ENCODE results near the gene OR7E24. TPM values are rescaled to one million over a fixed set of nuclear protein-coding genes. Genes with fewer than 3 reads are reported as not detected.
A peak's percentile ranks its signal among the peaks of the same experiment; 100 is the strongest.
"Not testable (repeated sequence)": the region's sequence is repeated elsewhere in the genome, so short reads cannot be mapped to it uniquely, and the experiment has no call there.

The OR7E24 gene
- total RNA-seq, result not detected

DNA sequence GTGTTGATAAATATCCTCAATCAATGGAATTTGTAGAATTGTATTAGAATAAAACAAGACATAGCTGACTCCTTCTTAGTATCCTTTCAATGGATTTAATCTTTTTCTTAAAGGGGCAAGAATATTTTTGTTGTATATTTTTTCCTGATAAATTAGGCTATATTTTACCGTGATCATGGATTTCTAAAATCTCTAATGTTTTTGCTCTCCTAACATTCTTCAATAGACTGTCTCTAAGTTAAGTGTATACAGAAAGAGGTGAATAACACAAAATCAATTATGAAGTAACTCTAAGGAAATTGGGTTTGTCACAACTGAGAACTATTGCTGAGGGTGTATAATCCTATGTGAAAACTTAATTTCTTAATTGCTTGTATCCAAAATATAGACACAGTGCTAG lies at the start of gene OR7E24:
TSS of gene OR7E24 (plus strand) at position 301 of the 400 bp plus-strand sequence. CDS start 114 bp downstream, outside the sequence.
- POLR2A ChIA-PET, result no interaction called here
- peaks cover 24% of the 10 kb centered on the region for H3K9me3 Mint-ChIP-seq
- CTCF ChIA-PET, result no interaction called here
- no peaks in the 10 kb centered on the region for H3K27me3 Mint-ChIP-seq
- H3K36me3 Mint-ChIP-seq (ENCODE audit: low read depth), result peaks cover 2% of the 10 kb centered on the region
- H3K4me3 Mint-ChIP-seq, result no peak within 1 kb of the TSS
- no peak within 1 kb of the TSS for H3K27ac Mint-ChIP-seq
- no peaks in the 10 kb centered on the region for H3K4me1 Mint-ChIP-seq
- no peak for DNase-seq

DNA sequence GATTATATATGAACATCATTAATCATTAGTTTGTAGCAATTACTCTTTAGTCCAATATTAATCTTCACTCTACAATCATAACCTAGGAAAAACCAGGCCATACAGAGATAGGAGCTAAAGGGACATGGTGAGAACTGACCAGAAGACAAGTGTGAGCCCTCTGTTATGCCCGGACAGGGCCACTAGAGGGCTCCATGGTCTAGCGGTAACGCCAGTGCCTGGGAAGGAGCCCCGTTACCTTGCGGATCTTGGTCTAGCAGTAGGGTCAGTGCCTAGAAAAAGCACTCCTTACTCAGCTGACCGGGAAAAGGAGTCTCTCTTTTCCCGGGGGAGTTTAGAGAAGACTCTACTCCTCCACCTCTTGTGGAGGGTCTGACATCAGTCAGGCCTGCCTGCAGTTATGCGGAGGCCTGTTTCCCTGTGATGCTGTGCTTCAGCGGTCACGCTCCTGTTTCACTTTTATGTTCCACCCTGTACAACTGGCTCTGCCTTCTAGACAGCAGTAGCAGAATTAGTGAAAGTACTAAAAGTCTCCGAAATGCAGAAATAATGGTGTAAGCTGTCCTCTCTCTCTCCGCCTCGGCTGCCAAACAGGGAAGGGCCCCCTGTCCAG lies 45.1 kb upstream of the OR7E24 start:
- Mint-ChIP-seq H3K4me3 (peak overlapping the region; percentile 34), H3K27ac (no peak overlapping the region), H3K27me3 (peaks cover 5% of the 10 kb centered on the region), H3K36me3 (ENCODE audit: low read depth) (no peaks in the 10 kb centered on the region), H3K9me3 (no peaks in the 10 kb centered on the region), H3K4me1 (peaks cover 6% of the 10 kb centered on the region)
- DNase-seq, result peak; percentile 68
- POLR2A ChIA-PET, result no interaction called here
- CTCF ChIA-PET, result interaction anchor here (1.0 kb wide), 2 partner anchors 10 to 229 kb away, joined by 3 to 4 read pairs; partner anchors contain the start of gene ZNF266

DNA sequence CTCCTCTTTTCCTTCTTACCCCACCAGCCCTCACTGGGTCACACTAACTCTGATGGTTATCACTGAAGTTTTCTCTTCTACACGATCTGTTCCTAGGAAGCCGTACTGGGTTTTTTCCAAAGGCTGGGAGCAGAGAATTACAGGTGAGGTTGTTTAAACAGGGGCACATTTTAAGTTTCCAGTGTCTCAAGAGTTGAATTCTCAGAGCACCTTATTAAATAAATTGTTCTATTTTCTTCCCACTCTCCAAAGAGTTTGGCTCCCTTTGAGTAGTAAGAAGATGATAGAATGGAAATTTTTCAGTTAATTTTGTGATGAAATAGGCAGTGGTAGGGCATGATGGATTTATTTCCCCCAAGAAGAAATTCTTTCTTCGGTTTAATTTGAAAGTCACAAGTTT lies 31.2 kb upstream of the OR7E24 start, which contains the start of gene OR7D4:
TSS of gene OR7D4 (minus strand) at position 101 of the 400 bp plus-strand sequence. CDS start 4,752 bp downstream, outside the sequence.
- ChIA-PET CTCF (no interaction called here), POLR2A (no interaction called here)
- DNase-seq, result no peak
- H3K36me3 Mint-ChIP-seq (ENCODE audit: low read depth), result no peaks in the 10 kb centered on the region
- H3K27me3 Mint-ChIP-seq, result no peaks in the 10 kb centered on the region
- no peaks in the 10 kb centered on the region for H3K4me1 Mint-ChIP-seq
- no peak within 1 kb of the TSS for H3K4me3 Mint-ChIP-seq
- peaks cover 10% of the 10 kb centered on the region for H3K9me3 Mint-ChIP-seq
- no peak within 1 kb of the TSS for H3K27ac Mint-ChIP-seq

DNA sequence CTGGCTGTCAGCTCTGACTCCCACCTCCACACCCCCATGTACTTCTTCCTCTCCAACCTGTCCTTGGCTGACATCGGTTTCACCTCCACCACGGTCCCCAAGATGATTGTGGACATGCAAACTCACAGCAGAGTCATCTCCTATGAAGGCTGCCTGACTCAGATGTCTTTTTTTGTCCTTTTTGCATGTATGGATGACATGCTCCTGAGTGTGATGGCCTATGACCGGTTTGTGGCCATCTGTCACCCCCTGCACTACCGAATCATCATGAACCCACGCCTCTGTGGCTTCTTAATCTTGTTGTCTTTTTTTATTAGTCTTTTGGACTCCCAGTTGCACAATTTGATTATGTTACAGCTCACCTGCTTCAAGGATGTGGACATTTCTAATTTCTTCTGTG lies 506 bp downstream of the OR7E24 start:
- no peak overlapping the region for H3K27ac Mint-ChIP-seq
- POLR2A ChIA-PET, result no interaction called here
- CTCF ChIA-PET, result no interaction called here

DNA sequence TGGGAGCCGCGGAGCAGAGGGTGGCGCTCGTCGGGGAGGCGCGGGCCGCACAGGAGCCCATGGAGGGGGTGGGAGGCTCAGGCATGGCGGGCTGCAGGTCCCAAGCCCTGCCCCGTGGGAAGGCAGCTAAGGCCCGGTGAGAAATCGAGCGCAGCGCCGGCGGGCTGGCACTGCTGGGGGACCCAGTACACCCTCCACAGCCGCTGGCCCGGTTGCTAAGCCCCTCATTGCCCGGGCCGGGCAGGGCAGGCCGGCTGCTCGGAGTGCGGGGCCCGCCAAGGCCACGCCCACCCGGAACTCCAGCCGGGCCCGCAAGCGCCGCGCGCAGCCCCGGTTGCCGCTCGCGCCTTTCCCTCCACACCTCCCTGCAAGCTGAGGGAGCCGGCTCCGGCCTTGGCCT lies 32.8 kb downstream of the OR7E24 start:
- POLR2A ChIA-PET; H3K4me3 Mint-ChIP-seq; CTCF ChIA-PET; H3K27me3 Mint-ChIP-seq; H3K27ac Mint-ChIP-seq; H3K4me1 Mint-ChIP-seq; H3K36me3 Mint-ChIP-seq (ENCODE audit: low read depth); DNase-seq: not testable (repeated sequence)
- peaks cover 47% of the 10 kb centered on the region for H3K9me3 Mint-ChIP-seq

More for the DNA sequence above, 506 bp downstream of the OR7E24 start:
- Mint-ChIP-seq H3K4me1 (no peaks in the 10 kb centered on the region), H3K9me3 (peaks cover 25% of the 10 kb centered on the region), H3K27me3 (no peaks in the 10 kb centered on the region), H3K4me3 (no peak overlapping the region), H3K36me3 (ENCODE audit: low read depth) (peaks cover 2% of the 10 kb centered on the region)
- no peak for DNase-seq

DNA sequence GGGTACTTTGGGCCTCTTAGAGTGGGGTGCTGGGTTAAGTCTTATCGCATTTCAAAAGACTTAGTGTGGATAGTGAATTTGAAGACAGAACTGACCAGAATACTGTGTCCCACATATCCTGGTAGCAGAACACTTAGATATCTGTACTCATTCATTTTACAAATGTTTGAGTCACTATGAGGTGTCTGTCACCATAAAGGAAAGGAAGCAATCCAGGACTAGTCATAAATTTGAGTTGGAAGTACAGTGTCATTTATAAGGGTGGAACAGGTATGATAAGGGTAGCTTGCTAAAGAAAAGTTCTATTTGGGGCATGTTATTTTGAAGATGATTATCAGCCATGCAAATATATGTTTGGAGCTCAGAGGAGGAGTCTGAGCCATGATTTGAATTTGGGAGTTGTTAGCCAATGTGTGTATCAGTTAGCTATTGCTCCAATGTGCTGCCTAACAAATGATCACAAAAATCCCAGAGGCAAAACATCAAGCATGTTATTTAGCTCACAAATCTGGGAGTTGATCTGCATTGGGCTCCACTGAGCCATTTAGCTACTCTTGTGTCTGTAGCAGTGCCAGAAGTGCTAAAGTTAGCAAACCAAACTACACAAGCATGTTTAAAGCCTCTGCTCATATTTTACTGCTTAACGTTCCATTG lies 38.6 kb downstream of the OR7E24 start:
- no peak overlapping the region for H3K4me3 Mint-ChIP-seq
- ChIA-PET CTCF (no interaction called here), POLR2A (no interaction called here)
- H3K27ac Mint-ChIP-seq, result no peak overlapping the region
- no peaks in the 10 kb centered on the region for H3K27me3 Mint-ChIP-seq
- H3K4me1 Mint-ChIP-seq, result no peaks in the 10 kb centered on the region
- peaks cover 28% of the 10 kb centered on the region for H3K36me3 Mint-ChIP-seq (ENCODE audit: low read depth)
- H3K9me3 Mint-ChIP-seq, result peaks cover 47% of the 10 kb centered on the region
- DNase-seq, result no peak

DNA sequence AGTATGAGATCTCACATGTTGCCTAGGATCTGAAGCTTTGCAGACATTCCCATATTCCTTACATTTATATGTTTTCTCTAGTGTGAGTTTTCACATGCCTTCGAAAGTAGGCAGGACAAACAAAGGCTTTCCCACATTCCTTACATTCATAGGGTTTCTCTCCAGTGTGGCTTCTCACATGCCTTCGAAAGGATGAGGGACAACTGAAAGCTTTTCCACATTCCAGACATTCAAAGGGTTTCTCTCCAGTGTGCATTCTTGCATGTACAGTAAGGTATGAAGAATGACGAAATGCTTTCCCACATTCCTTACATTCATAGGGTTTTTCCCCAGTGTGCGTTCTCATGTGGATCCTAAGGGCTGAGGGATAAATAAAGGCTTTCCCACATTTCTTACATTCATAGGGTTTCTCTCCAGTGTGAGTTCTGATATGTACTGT lies 44.7 kb downstream of the OR7E24 start:
- peaks cover 79% of the 10 kb centered on the region for H3K36me3 Mint-ChIP-seq (ENCODE audit: low read depth)
- ChIA-PET CTCF (no interaction called here), POLR2A (no interaction called here)
- no peaks in the 10 kb centered on the region for H3K4me1 Mint-ChIP-seq
- no peak for DNase-seq
- no peak overlapping the region for H3K27ac Mint-ChIP-seq
- peaks cover 64% of the 10 kb centered on the region for H3K9me3 Mint-ChIP-seq
- no peak overlapping the region for H3K4me3 Mint-ChIP-seq
- H3K27me3 Mint-ChIP-seq, result no peaks in the 10 kb centered on the region

DNA sequence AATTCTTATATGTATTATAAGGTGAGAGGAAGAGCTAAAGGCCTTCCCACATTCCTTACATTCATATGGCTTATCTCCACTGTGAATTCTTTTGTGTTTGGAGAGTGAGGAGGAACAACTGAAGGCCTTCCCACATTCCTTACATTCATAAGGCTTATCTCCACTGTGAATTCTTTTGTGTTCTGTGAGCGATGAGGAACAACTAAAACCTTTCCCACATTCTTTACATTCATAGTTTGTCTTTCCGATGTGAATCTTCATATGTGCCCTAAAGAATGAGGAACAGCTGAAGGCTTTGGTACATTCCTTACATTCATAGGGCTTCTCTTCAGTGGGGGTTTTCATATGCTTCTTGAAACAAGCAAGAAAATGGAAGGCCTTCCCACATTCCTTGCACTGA lies 45.6 kb downstream of the OR7E24 start:
- Mint-ChIP-seq H3K4me1 (no peaks in the 10 kb centered on the region), H3K27ac (no peak overlapping the region), H3K27me3 (no peaks in the 10 kb centered on the region), H3K9me3 (peaks cover 69% of the 10 kb centered on the region), H3K4me3 (no peak overlapping the region), H3K36me3 (ENCODE audit: low read depth) (peaks cover 86% of the 10 kb centered on the region)
- CTCF ChIA-PET, result no interaction called here
- POLR2A ChIA-PET, result no interaction called here
- DNase-seq, result no peak

Other genes starting within 250 kb of the OR7E24 start
- not detected for gene MUC16, start 240.5 kb upstream of the OR7E24 start, total RNA-seq
- gene OR1M1, start 163.9 kb upstream of the OR7E24 start, total RNA-seq, result not detected
- gene OR7G2, start 143.5 kb upstream of the OR7E24 start, total RNA-seq, result not detected
- gene OR7G1, start 135.2 kb upstream of the OR7E24 start, total RNA-seq, result not detected
- not detected for gene OR7G3, start 124.0 kb upstream of the OR7E24 start, total RNA-seq
- gene ZNF317, start 110.5 kb upstream of the OR7E24 start, total RNA-seq, result 10 to 100 TPM; 40.2 to 42.0 TPM
- not detected for gene OR7D2, start 72.0 kb upstream of the OR7E24 start, total RNA-seq
- not detected for gene OR7D4, start 31.3 kb upstream of the OR7E24 start, total RNA-seq
- gene ZNF699, start 58.9 kb downstream of the OR7E24 start, total RNA-seq, result 10 to 100 TPM in 1 of 2 experiments, 1 to 10 TPM in 1; 9.2 to 10.6 TPM
- gene ZNF559, start 73.2 kb downstream of the OR7E24 start, total RNA-seq, result 10 to 100 TPM; 14.2 to 15.2 TPM
- under 1 TPM; 0.69 to 0.75 TPM for gene ZNF177, start 112.1 kb downstream of the OR7E24 start, total RNA-seq
- gene ZNF266, start 184.6 kb downstream of the OR7E24 start, total RNA-seq, result 10 to 100 TPM; 29.4 to 31.7 TPM
- gene ZNF560, start 247.7 kb downstream of the OR7E24 start, total RNA-seq, result under 1 TPM in 1 of 2 experiments, not detected in 1; 0.06 TPM